MCF 10A (cell line): ENCODE results near the gene MBOAT7. TPM values are rescaled to one million over a fixed set of nuclear protein-coding genes. Genes with fewer than 3 reads are reported as not detected.

ENCODE experiments used
- BruUV-seq: library from RNA; stranded (reverse); fragments of 400-500 nt; replicated peaks from 2 replicates; lab custom pipeline; 2021; lab: Mats Ljungman, UMichigan
- CTCF ChIA-PET: fragments of 300-600 bp; sonication (Branson Sonifier 250); formaldehyde crosslinking; extraction: SDS; loops from one replicate; lab custom pipeline; 2021; ENCODE audit warnings: antibody characterized with exemption, inconsistent platforms; lab: Yijun Ruan, JAX
- POLR2A ChIA-PET: fragments of 300-600, 350-650 bp; sonication (Branson Sonifier 250); formaldehyde crosslinking; extraction: SDS; loops from one replicate; lab custom pipeline; 2020; ENCODE audit warnings: antibody characterized with exemption, inconsistent platforms; lab: Yijun Ruan, JAX
- DNase-seq: peaks from one replicate; pipeline ENCODE4 v3.0.0-alpha.2; 2018; ENCODE audit not compliant: unreplicated experiment
- H3K27ac Mint-ChIP-seq: one replicate; pipeline ENCODE4 v1.8.0; 2022; ENCODE audit warnings: mild to moderate bottlenecking, low read depth, mixed read lengths; ENCODE audit not compliant: unreplicated experiment
- H3K27me3 Mint-ChIP-seq: one replicate; pipeline ENCODE4 v1.8.0; 2022; ENCODE audit warnings: mixed read lengths; ENCODE audit not compliant: insufficient read depth, unreplicated experiment
- H3K36me3 Mint-ChIP-seq: one replicate; pipeline ENCODE4 v1.8.0; 2022; ENCODE audit warnings: mild to moderate bottlenecking, moderate library complexity, mixed read lengths; ENCODE audit not compliant: insufficient read depth, unreplicated experiment
- H3K4me1 Mint-ChIP-seq: one replicate; pipeline ENCODE4 v1.8.0; 2022; ENCODE audit warnings: mixed read lengths; ENCODE audit not compliant: insufficient read depth, unreplicated experiment
- H3K4me3 Mint-ChIP-seq: one replicate; pipeline ENCODE4 v1.8.0; 2022; ENCODE audit warnings: mild to moderate bottlenecking, moderate library complexity, mixed read lengths; ENCODE audit not compliant: unreplicated experiment
- H3K9me3 Mint-ChIP-seq: one replicate; pipeline ENCODE4 v1.8.0; 2022; ENCODE audit warnings: mixed read lengths; ENCODE audit not compliant: unreplicated experiment
- CTCF ChIP-seq: fragments of 200-600 bp; IDR thresholded peaks from one replicate; pipeline ENCODE4 v1.8.0; 2022; ENCODE audit warnings: antibody characterized with exemption, mild to moderate bottlenecking; ENCODE audit not compliant: unreplicated experiment
- intact Hi-C: fragments of 100-400 bp; cut with micrococcal nuclease; formaldehyde crosslinking; loops from 2 replicates; pipeline ENCODE4 v1.14.1; 2022
- total RNA-seq: library from RNA; stranded (reverse); gene quantifications from 2 replicates; pipeline ENCODE4 v1.2.3, GENCODE V29; 2022

The MBOAT7 gene
- total RNA-seq, 1 experiment from 2014 or later, result 43.8 TPM

DNA sequence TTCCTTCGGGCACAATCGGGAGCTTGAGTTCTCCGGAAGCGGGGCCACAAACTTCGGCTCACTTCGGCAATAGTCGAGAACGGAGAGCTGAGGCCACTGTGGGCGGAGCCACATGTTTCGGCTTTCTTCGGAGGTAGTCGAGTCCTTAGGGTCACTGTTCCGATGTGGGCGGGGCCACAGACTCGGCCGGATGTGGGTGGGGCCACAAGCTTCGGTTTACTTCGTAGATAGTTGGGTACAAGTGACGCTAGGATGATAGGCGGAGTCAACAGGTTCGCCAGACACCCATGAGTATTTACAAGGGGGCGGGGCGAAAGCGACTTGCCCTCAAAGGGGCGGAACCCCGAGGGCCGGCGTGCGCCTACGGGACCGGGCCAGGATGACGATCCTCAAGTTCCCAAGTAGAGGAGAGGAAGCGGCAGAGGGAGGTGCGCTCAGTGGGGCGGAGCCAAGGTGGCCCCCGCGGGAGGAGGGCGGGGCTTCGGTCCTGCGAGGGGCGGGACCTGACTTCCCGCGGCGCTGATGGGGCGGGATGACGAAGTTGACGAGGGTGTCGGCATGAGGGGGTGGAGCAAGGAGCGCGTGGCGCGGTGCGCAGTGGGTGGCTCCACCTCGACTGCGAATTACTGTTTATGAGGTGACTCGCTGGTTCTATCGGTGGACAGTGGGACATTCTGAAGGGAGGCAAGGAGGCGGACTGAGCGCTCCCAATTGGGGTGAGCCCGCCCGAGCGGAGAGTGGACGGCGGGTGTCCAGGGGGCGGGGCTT is 539 bp upstream of the MBOAT7 start:
- Mint-ChIP-seq H3K36me3 (peaks cover 56% of the 10 kb centered on the region), H3K4me1 (peaks cover 20% of the 10 kb centered on the region), H3K27me3 (no peaks in the 10 kb centered on the region), H3K9me3 (no peaks in the 10 kb centered on the region), H3K4me3 (peak overlapping the region; percentile 85), H3K27ac (peak overlapping the region; percentile 100)
- BruUV-seq, result no TSS peak
- ChIA-PET POLR2A (interaction anchor here (0.6 to 9.1 kb wide), 20 partner anchors 13 to 1513 kb away, joined by 3 to 324 read pairs (median 6); partner anchors contain the start of genes CNOT3, LENG1, LENG8 and LENG9), CTCF (interaction anchor here (0.6 to 2.4 kb wide), 11 partner anchors 9 to 1314 kb away, joined by 3 to 14 read pairs (median 3); partner anchors contain the start of genes RPS9 and TMC4)
- no peak for TF ChIP-seq CTCF
- intact Hi-C loops, result loop anchor here (1.0 to 5.0 kb wide), 3 partner anchors 41 to 1417 kb away; partner anchors contain the start of genes CNOT3 and ZNF865
- peak; percentile 100 for DNase-seq

DNA sequence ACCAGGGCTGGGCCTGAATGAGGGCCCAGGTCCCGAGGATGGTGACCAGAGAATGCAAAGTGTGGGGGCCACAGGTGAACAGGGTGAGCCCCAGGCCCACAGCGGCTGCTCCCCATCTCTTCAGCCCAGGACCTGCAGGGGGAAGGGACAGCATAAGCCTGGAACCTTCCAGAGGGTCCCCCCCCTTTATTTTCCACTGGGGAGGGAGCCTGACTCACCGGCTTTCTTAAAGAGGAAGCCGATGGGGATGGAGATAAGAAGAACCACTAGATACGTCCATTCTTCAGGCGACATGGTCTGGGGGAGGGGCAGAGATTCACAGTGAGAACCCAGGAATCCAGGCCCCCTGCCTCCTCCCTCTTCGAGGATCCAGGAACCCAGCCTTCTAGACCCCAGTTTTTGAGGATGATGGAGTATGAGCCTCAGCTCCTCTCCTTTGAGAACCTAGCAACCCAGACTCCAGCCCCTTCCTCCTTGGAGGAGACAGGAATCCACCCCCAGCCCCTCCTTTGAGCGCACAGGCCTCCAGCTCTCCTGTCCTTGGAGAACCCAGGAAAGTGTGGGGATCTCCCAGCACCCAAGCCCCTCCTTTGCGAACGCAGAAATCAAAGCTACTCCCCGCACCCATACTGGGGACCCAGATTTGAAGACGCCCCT is 1.0 kb downstream of the MBOAT7 start:
- peak overlapping the region; percentile 85 for H3K4me3 Mint-ChIP-seq
- TF ChIP-seq CTCF, result no peak
- BruUV-seq, result no TSS peak
- H3K9me3 Mint-ChIP-seq, result no peaks in the 10 kb centered on the region
- H3K27ac Mint-ChIP-seq, result peak overlapping the region; percentile 100
- H3K36me3 Mint-ChIP-seq, result peaks cover 52% of the 10 kb centered on the region
- POLR2A ChIA-PET, result interaction anchor here (0.7 to 9.1 kb wide), 9 partner anchors 12 to 1466 kb away, joined by 3 to 324 read pairs (median 17); partner anchors contain the start of genes CNOT3, LENG1, MYADM and PPP1R12C
- H3K4me1 Mint-ChIP-seq, result peaks cover 20% of the 10 kb centered on the region
- intact Hi-C loops, result loop anchor here (2.0 kb wide), 1 partner anchor 52 kb away; the partner anchor contains the start of gene CNOT3
- peak; percentile 13 for DNase-seq
- no peaks in the 10 kb centered on the region for H3K27me3 Mint-ChIP-seq
- CTCF ChIA-PET, result interaction anchor here (0.6 to 2.4 kb wide), 12 partner anchors 10 to 959 kb away, joined by 3 to 14 read pairs (median 3); partner anchors contain the start of gene TMC4

GRCh38 chr19:54186934-54187381 is 2.4 kb downstream of the MBOAT7 start:
- BruUV-seq, result no TSS peak
- DNase-seq, result no peak
- Mint-ChIP-seq H3K4me3 (peak overlapping the region; percentile 85), H3K36me3 (peaks cover 43% of the 10 kb centered on the region), H3K9me3 (no peaks in the 10 kb centered on the region), H3K27me3 (no peaks in the 10 kb centered on the region), H3K27ac (peak overlapping the region; percentile 78), H3K4me1 (peaks cover 15% of the 10 kb centered on the region)
- intact Hi-C loops, result no loop called here
- TF ChIP-seq CTCF, result no peak
- ChIA-PET CTCF (interaction anchor here (0.5 to 2.1 kb wide), 12 partner anchors 14 to 874 kb away, joined by 3 to 12 read pairs (median 4); partner anchors contain the start of genes LENG1 and TMC4), POLR2A (interaction anchor here (3.1 to 9.1 kb wide), 3 partner anchors 10 to 17 kb away, joined by 17 to 324 read pairs (median 24); partner anchors contain the start of genes RPS9 and TMC4)
